HTR-8/SVneo (cell line): ENCODE results near the gene PIGZ.

Experiments
- DNase-seq: peaks from one replicate; pipeline ENCODE4 v3.0.0; 2011; ENCODE audit warnings: low spot score, mixed read lengths; ENCODE audit not compliant: insufficient read length
- FAIRE-seq: peaks from 2 replicates; lab custom pipeline; 2011; peaks lifted over from hg19 to GRCh38; lab: Jason Lieb, UNC

PIGZ gene

DNA sequence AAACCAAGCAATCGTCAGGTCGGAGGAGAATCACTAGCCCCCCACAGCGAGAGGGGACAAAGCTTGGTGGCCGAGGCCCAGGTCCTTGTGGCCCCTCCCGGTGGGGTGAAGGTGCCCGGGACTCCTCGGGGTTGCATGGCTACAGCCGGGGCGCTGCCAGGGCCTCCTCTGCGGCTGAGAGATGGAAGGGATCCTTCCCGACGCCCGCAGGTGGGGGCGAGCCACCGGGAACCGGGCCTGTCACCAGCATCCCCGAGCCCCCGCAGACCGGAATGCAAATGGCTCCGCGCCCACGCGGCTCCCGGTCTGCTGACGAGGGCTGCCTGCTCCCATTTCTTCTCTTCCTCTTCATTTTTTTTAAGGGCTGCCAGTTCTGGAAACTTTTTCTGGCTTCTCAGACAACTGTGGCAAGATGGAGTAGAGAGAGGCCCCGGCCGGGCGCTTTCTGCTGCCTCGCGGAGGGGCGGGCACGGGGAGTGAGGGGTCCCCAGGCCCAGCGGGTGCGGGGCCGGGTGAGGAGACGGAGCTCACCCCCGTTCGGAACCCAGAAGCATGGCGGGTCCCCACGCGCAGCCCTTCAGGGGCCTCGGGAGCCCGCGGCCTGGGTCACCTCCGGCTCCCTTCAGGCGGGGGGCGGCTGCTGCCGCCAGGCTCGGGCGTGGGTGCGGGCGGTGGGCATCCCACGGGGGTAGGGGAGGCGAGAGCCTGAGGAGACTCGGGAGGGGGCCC is 33.5 kb upstream of the PIGZ start:
- DNase-seq: no peak
- FAIRE-seq: no peak

DNA sequence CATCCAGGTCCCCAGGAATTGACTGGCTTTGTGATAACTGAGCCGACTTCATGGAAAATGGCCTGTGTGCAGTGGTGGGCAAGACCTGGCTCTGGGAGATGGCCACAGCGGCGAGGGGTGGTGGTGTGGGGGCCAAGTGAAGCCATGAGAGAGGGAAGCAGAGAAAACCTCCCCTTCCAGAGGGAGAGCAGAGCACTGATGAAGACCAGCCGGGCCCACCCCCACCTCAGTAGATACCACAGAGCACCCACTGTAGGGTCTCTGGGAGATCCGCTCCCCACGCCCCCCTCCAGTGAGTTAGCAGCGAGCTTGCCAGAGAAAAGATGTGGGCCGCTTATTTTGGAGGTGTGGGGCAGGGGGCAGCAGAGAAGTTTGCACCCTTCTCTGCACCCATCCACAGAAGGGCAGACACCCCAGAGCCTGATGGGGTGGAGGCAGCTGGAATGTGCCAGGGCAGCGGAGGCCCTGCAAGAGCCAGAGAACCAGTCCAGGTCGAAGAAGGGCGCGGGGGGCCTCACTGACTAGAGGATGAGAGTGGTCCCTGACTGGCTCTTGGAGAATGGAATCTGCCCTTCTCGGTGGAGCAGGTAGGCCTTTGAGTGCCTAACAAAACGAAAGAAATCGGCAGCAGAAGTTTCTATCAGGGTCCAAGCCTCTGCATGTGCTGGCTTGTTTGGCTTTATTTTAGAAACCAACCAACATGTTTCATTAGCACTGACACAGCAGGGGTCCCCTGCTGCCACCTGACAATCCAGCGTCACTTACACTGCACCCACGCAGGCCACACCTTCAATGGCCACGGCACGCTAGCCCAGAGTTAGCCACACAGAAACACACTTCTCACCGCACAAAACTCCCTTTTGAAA is 32.7 kb upstream of the PIGZ start:
- no peak for FAIRE-seq
- DNase-seq: no peak

DNA sequence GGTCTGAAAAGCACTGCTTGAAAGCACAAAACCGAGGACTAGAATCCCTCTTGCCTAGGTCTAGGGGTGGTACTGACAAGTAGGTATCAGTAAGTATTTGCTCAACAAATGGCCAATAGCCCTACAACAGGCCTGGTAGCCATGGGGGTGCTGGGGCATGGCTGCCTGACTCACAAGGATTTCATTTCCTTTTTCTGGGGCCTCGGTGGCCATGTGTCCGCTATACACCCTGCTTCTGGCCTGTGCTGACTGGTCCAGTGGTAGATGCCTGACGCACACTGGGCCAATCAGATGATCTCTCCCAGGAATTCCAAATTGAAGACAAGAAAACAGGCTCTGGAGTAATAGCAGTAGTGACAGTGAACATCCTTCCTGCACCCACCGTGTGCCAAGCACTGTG is 31.6 kb upstream of the PIGZ start:
- DNase-seq (no peak), FAIRE-seq (no peak)

DNA sequence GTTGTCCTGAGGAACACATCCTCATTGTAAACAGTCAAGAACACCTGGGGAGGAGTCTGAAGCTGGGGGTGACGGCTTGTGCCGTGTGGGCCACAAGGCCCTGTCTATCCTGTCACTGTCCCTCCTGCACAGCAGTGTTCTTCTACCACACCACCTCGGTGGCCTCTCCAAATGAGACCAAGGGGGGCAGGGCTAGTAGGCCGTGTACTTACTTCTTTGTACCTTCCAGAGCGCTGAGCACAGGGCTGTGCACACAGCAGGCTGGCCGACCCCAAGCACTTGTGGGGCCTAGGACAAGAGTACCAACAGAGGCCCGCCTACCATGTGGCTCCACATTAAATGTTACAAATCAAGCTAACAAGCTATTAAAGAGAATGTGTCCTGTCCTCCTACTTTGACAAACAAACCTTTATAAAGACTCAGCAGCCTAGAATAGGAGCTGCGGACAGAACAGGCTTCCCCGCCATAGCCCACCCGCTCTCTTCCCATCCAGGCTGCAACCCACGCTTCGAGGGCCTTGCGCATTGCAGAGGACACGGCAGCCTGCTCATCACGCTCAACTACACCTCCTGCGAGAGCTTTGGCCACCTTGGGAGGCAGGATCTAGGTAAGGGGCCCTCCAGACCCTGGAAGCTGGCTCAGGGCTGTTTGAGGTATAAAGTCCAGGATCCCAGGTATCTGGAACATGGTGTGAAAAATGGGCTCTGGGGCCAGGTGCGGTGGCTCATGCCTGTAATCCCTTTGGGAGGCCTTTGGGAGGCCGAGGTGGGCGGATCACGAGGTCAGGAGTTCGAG is 30.5 kb upstream of the PIGZ start:
- DNase-seq (no peak), FAIRE-seq (no peak)

DNA sequence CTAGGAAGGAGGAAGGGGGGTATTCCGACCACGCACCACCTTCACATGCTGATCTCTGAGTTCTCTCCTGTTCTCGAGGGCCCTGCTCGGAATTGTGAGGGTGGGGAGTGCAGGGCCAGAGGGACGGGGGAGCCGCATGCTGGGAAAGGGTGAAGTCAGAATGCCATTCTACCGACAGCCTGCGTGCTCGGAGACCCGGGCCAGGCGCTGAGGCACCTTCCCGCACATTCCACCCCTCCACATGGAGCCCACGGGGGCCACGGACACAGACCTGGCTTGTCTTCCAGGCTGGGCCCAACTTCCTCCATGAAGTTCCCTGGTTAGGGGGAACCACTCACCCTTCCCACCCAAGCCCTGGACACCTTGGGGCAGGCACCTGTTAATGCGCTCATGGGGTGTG is 28.7 kb upstream of the PIGZ start:
- DNase-seq: no peak
- FAIRE-seq: no peak

DNA sequence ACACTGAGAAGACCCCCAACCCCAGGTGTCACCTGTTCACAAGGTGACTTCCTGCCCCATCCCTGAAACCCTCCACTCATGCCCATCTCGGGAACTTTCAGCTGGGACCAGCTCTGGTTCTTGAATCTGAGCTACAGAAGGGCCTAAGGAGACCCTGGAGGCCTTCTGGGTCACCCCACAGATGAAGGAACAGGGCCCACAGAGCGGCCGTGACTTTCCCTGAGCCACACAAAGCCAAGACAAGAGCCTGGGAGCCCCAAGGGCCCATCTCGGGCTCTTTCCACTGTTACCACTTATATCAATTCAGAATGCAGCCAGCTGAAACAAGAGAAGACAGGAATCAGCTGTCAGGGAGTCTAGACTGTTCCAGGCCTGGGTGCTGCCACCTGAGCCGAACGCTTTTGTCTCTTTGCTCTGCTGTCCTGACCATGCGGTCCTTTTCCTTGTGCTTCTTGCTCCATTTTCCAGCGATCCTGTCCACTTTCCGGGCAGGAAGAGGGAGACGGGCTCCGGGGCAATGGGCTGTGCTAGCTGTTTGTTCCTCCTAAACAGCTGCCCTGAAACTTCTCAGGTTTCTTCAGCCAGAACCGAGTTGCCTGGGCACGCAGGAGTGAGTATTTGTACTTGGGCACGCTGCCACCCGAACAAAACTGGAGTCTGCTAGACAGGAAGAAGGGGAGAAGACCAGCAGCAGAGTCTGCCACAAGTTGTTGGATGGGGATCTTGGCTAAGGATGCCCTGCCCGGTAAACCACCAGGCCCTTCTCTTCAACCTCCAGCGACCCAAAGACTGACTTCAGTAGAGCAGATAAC is 28.0 kb upstream of the PIGZ start:
- FAIRE-seq (no peak), DNase-seq (no peak)

DNA sequence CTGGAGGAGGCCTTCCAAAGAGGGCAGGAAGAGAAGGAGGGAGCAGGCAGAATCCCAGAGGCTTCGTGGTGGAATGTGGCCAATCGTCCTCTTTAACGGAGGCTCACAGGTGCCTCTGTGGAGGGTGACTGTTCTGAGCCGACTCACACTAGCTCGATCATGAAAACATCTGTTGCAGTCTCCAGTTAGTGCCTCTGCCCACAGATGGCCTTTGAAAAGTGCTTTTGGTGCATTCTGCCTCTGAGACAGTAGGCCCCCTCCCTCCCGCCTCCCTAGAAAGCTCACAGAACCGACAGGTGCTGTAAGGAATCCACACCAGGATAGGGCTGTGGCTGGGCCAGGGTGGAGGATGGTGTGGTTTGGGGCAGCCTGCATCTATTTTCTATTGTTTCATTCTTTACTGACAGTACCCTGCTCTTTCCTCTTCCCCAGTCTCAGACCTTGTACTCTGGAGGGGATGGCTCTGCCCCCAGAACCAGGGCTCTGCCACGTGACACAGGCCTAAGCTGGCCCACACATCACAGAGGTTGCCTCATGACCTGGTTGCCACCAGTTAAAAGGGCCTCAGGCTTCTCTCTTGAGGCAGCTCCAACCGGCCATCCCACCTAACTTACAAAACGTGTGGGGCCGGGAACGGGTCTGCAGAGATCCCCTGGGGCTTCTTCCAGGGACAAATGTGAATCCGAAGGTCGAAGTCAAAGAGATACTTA is 27.2 kb upstream of the PIGZ start:
- DNase-seq: no peak

DNA sequence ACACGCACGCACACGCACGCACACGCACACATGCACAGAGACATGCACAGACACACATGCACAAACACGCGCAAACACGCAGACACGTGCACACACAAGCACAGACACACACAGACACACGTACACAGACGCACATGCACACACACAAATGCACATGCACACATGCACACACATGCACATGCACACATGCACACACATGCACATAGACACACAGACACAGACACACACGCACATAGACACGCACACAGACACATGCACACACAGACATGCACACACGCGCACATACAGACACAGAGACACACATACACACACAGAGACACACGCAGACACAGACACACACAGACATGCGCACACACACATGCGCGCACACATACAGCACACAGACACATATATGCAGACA is 26.4 kb upstream of the PIGZ start:
- DNase-seq (no peak), FAIRE-seq (peak; percentile 99)

More for the DNA sequence above, 27.2 kb upstream of the PIGZ start:
- FAIRE-seq: no peak

DNA sequence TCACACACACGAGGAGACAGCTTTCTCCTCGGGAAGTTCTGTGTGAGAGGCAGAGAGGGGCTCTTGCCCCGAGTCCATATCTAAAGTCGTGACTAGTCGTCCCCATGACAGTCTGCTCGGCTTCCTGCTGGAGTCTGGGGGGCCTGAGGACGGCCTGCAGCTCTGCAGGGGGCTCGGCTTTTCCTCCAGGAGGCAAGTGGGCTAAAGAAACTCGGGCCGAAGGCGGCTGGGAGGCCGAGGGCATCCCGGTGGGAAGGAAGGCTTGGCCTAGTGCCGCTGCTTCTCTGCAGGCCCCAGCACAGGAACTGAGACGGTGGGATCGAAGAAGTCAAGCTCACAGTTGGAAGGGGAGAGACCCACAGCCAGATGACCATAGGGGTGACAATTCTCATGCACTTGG is 25.4 kb upstream of the PIGZ start:
- FAIRE-seq: no peak
- DNase-seq: no peak

DNA sequence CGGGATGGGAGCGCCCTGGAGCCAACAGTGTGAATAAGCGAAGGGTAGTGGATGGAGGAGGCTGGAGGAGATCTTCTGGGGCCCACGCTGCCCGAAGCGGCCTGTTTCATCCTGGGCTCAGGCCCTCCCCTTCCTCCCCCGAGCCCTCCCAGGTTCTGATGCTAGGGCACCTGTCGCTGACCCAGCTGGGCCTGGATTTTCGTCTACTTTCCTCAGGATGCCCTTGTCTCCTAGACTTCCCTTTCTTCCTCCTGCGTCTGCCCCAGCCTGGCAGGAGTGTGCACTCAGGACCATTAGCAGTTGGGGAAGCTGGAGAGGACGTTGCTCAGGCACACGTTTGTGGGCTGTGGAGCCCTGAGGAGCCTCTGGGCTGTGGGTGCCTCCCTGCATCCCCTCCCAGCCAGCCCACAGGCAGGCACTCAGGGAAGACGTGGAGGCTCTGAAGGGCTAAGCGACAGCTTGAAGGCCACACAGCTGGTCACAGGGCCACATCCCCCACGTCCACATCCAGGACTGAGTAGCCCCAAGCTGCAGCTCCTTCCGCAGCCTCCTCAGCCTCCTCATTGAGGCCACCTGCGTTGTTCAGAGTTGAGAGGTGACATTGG is 23.9 kb upstream of the PIGZ start:
- no peak for DNase-seq
- no peak for FAIRE-seq

DNA sequence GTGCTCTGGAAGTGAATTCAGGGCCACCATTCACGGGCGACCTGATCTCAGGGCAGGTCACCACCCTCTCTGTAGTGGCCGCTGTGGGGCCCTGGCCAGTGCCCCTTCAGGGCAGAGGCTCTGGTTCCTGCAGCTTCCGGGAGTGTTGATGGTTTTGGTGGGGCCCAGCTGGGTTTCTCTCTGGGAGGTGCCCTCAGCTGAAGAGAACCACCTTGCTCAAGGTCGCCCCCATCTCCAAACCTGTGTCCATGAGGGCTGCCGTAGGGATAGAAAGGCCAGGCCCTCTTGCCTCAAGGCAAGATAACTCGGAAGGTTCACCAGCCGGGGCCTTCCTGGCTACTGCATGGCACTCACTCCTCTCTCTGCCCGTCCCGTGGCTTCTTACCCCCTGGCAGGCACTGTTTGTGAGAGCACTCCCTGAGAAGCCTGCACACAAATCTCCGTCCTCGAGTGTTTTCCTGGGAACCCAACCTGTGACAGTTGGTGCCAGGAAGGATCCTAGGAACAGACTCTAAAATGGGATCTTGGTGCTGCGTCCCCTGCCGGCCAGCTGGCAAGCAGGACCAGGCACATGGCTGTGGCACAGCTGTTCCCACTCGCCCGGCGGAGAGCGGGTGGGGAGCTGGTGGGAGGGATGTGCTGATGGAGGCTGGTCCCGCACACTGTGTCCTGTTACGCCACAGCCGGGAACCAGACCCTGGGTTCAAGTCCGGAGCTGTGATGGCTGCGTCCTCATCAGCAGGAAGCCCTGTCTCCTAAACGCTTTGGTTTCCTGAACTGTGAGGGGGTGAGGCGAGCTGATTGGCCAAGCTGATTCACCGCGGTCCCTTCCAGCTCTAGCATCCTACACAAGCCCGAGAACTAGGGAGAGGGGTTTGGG is 23.2 kb upstream of the PIGZ start:
- DNase-seq (no peak), FAIRE-seq (no peak)

DNA sequence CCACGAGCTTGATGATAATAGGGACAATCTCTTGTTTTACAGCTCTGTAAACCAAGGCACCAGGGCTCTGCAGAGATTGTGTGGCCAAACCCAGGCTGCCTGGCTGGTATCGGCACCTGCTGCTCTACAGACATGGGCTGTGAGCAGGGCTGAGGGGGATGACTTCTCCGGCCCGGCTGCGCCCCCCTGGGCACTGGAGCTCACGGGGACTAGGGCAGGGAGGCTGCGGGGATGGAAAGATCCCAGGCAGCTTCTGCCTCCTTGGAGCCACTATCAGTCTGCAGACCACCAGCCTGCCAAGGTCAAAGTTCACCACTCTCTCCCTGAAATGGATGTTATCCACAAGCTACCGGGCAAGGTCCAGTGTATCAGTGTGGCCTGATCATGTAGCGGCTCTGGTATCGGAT is 22.0 kb upstream of the PIGZ start:
- no peak for FAIRE-seq
- no peak for DNase-seq

DNA sequence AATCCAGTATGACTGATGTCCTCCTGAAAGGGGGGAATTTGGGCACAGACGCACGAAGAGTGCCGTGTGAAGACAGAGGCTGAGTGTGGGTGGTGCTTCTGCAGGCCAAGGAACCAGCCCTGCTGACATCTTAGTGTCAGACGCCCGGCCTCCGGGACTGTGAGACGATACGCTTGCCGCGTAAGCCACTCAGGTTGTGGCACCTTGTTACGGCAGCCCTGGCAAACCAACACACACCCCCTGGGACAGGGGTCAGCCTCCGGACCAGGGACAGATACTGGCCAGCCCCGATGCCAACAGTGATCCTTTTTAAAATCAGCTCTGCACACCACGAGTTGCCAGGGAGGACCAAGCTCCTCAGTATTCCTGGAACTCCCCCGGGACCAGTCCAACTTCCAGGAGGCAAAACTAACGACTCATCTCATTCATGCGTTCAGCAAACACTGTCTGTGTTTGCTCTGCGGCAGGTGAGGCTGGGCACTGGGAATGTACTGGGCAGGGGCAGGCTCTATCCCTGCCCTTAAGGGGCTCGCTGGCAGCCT is 21.2 kb upstream of the PIGZ start:
- no peak for FAIRE-seq
- no peak for DNase-seq

DNA sequence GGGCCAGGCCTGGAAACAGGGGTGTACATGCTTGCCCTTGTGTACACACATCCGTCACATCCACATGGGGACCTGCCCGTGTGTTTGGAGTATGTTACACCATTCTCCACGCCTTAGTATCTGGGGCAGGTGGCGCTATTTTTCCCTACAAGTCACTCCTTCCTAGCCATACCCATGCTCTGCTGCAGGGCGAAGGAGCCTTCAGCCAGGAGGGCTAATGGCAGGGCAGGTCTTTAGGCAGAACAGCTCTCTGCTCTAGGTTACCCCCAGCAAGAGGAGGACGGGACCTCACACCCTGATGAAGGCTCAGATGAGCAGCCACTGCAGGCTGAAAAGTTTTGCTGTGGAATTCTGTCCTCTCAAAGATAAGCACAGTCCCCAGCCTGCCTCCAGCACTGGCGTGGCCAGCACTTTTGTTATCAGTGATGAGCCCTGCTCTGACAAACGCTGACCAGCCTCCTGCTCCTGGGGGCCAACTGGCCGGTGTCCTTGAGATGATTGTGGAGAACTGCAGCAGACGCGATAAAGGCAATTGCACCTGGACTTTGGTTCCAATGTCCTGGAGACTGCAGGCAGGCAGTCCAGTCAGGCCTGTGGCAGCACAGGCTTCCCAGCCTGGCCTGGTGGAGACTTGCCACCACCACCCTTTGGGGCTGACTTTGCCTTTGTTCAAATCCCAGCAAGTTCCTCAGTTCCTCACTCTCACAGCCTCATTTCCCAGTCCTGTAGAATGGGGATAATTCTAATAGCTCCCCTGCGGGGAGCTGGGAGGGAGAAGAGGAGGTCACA is 19.8 kb upstream of the PIGZ start:
- no peak for FAIRE-seq
- DNase-seq: no peak

DNA sequence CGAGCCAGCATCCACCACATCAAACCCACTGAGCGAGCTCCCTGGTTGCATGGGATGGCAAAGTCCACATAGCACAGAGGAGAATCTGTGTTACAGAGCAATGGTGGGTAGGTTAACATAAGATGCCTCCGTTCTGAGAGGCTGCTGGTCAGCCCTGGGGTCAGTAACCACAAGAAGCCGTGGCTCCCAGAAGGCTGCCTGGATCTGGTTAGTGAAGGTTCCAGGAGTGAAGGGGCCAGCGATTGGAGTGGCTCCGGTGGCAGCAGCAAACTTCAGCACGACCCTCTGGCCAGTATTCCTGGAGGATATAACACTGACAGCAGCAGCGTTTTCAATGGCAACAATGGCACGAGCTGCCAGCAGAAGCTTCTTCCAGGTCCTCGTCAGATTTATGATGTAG is 18.4 kb upstream of the PIGZ start:
- DNase-seq (no peak), FAIRE-seq (no peak)

DNA sequence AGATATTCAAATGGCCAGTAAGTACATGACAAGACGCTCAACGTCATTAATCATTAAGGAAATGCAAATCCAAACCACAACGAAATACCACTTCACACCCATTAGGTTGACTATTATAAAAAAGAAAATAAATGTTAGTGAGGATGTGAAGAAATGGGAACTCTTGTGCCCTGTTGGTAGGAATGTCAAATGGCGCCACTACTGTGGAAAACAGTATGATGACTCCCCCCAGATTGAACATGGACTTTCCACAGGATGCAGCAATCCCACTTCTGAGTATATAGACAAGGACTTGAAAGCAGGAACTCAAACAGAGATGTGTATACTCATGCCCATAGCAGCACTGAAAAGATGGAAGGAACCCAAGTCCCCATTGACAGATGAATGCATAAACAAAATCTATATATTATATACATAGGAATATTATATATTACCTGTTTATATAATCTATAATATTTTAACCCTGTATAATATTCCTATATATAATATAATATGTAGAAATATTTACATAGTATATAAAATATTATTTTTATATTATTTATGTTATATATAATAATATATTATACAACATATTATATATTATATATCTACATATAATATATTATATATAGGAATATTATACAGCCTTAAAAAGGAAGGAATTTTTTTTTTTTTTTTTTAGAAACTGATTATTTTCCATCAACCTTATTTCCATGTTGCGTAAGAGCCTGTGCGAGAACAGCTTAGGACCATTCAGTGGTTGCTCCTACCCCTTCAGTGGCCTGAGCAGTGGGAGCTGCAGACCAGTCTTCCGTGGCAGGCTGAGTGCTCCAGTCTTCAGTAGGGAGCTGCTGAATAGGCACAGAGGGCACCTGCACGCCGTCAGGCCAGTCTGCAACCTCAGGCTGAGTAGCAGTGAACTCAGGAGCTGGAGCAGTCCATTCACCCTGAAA is 17.6 kb upstream of the PIGZ start:
- no peak for DNase-seq
- no peak for FAIRE-seq
